Measurements from ENCODE around the gene OR13C3.

DNA sequence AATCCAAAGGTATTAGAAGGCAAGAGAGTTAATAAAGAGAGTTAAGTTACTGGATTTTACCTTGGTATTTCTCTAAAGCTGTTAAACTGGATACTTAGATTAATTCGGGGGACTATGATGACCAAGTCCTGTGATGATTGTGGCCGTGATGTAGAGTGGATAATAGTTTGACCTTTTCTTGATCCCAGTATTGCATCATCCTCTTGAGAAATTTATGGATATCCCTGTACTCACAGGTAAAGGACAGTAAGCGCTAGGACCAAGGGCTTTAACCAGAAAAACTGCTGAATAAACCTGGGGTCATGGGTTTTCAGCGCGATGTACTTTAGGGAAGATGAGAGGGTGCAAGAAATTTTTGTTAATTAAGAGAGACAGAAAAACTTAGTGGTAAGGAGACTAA is 40.6 kb upstream of the OR13C3 start:
- TF ChIP-seq, protein P1, sequence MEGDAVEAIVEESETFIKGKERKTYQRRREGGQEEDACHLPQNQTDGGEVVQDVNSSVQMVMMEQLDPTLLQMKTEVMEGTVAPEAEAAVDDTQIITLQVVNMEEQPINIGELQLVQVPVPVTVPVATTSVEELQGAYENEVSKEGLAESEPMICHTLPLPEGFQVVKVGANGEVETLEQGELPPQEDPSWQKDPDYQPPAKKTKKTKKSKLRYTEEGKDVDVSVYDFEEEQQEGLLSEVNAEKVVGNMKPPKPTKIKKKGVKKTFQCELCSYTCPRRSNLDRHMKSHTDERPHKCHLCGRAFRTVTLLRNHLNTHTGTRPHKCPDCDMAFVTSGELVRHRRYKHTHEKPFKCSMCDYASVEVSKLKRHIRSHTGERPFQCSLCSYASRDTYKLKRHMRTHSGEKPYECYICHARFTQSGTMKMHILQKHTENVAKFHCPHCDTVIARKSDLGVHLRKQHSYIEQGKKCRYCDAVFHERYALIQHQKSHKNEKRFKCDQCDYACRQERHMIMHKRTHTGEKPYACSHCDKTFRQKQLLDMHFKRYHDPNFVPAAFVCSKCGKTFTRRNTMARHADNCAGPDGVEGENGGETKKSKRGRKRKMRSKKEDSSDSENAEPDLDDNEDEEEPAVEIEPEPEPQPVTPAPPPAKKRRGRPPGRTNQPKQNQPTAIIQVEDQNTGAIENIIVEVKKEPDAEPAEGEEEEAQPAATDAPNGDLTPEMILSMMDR (IDR thresholded peaks at IDR 0.05): no peak
- TF ChIP-seq POLR2A (IDR thresholded peaks at IDR 0.05): no peak

All from testis (tissue), 2 donors.